Suprapubic skin (tissue), 4 donors: ENCODE measurements around the gene PIP5KL1. TPM values are rescaled to one million over a fixed set of nuclear protein-coding genes. Genes with fewer than 3 reads are reported as not detected.

Experiments used
- DNase-seq, 2 donors: peaks; one replicate each; pipeline ENCODE4 v3.0.0-alpha.2; 2019; ENCODE audit warnings: low spot score in 2 of 2
- H3K27ac ChIP-seq: fragments of 200-600 bp; sonication (generic); one replicate; pipeline ENCODE4 v1.5.1; 2019
- H3K27me3 ChIP-seq: fragments of 200-600 bp; sonication (generic); one replicate; pipeline ENCODE4 v1.5.1; 2019
- H3K36me3 ChIP-seq: fragments of 200-600 bp; sonication (generic); one replicate; pipeline ENCODE4 v1.5.1; 2019
- H3K4me1 ChIP-seq: fragments of 200-600 bp; sonication (generic); one replicate; pipeline ENCODE4 v1.5.1; 2019
- H3K4me3 ChIP-seq: fragments of 200-600 bp; sonication (generic); one replicate; pipeline ENCODE4 v1.5.1; 2019; ENCODE audit warnings: mild to moderate bottlenecking
- H3K9me3 ChIP-seq: fragments of 200-600 bp; sonication (generic); one replicate; pipeline ENCODE4 v1.5.1; 2019
- EP300 ChIP-seq: sonication (generic); formaldehyde crosslinking; IDR thresholded peaks from one replicate; pipeline ENCODE4 v1.6.1; 2017; ENCODE audit warnings: antibody characterized with exemption
- POLR2AphosphoS5 ChIP-seq, 3 donors: sonication (generic); formaldehyde crosslinking; IDR thresholded peaks; one replicate each; pipeline ENCODE4 v1.6.1; 2017; ENCODE audit warnings: antibody characterized with exemption in 3 of 3
- WGBS: methylation state at CpG from one replicate; pipeline ENCODE4 v1.1.5; 2018; 5-methylcytosine and 5-hydroxymethylcytosine counted together
- total RNA-seq, 4 donors: library from RNA; depleted of rRNA; stranded (reverse); fragments of >200 nt; gene quantifications; one replicate each; pipeline ENCODE4 v1.1.0, GENCODE V29; 2016
- TF ChIP-seq, protein P1 (sequence below), 2 donors: fragments of 200-600 bp in 1 of 2; fragments of 450-650 bp in 1 of 2; sonication (generic) in 1 of 2; IDR thresholded peaks; one replicate each; pipeline ENCODE4 v1.5.1; 2016 to 2019; ENCODE audit warnings: antibody characterized with exemption in 2 of 2, mild to moderate bottlenecking in 1 of 2, moderate library complexity in 1 of 2

PIP5KL1 gene
- total RNA-seq, 4 donors from 2014 or later, result 5.8 to 14.7 (median 9.2) TPM

DNA sequence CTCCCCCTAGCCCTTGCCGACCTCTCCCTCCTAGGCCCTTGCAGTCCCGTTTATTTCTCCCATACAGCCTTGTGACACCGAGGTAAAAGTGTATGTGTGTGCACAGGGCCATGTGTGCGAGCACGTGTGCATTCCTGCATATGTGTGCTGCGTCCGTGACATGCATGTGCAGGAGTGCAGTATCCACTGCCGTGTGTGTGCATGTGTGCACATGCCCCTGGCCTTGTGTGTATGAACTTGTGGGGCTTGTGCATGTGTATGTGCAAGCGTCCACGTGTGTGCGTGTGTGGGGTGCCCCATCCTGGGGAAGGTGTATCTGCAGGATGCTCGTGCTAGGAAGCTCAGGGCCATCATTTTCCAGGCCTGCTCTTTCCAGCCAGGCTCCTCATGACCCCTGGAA lies 59.7 kb downstream of the PIP5KL1 start:
- H3K4me1 ChIP-seq, result peaks cover 27% of the 10 kb centered on the region
- WGBS, result 90% methylated on average over 12 of the region's 12 CpGs
- H3K4me3 ChIP-seq, result no peak overlapping the region
- H3K27ac ChIP-seq, result no peak overlapping the region
- peaks cover 26% of the 10 kb centered on the region for H3K36me3 ChIP-seq
- H3K27me3 ChIP-seq, result no peaks in the 10 kb centered on the region
- DNase-seq, result no peak
- TF ChIP-seq POLR2AphosphoS5 (IDR thresholded peaks at IDR 0.05) (no peak), EP300 (no peak)
- TF ChIP-seq, protein P1, sequence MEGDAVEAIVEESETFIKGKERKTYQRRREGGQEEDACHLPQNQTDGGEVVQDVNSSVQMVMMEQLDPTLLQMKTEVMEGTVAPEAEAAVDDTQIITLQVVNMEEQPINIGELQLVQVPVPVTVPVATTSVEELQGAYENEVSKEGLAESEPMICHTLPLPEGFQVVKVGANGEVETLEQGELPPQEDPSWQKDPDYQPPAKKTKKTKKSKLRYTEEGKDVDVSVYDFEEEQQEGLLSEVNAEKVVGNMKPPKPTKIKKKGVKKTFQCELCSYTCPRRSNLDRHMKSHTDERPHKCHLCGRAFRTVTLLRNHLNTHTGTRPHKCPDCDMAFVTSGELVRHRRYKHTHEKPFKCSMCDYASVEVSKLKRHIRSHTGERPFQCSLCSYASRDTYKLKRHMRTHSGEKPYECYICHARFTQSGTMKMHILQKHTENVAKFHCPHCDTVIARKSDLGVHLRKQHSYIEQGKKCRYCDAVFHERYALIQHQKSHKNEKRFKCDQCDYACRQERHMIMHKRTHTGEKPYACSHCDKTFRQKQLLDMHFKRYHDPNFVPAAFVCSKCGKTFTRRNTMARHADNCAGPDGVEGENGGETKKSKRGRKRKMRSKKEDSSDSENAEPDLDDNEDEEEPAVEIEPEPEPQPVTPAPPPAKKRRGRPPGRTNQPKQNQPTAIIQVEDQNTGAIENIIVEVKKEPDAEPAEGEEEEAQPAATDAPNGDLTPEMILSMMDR (IDR thresholded peaks at IDR 0.05), result no peak
- no peaks in the 10 kb centered on the region for H3K9me3 ChIP-seq

Other genes with a start within 250 kb of the PIP5KL1 start
- under 1 TPM in 2 of 4 donors, not detected in 2; 0.24 to 0.57 TPM for gene CFAP157, start 223.8 kb downstream of the PIP5KL1 start, total RNA-seq
- gene PTRH1, start 215.1 kb downstream of the PIP5KL1 start, total RNA-seq, result 10 to 100 TPM in 3 of 4 donors, 1 to 10 TPM in 1; 7.4 to 58.4 (median 41.6) TPM
- under 1 TPM in 2 of 4 donors, not detected in 2; 0.16 to 0.21 TPM for gene TTC16, start 214.7 kb downstream of the PIP5KL1 start, total RNA-seq
- gene TOR2A, start 195.5 kb downstream of the PIP5KL1 start, total RNA-seq, result 10 to 100 TPM; 16.1 to 24.3 (median 19.3) TPM
- 1 to 10 TPM; 3.4 to 8.9 (median 6.1) TPM for gene SH2D3C, start 152.1 kb downstream of the PIP5KL1 start, total RNA-seq
- 100 to 1,000 TPM in 1 of 4 donors, 10 to 100 TPM in 3; 57.2 to 119 (median 72.7) TPM for gene CDK9, start 144.7 kb downstream of the PIP5KL1 start, total RNA-seq
- gene FPGS, start 127.9 kb downstream of the PIP5KL1 start, total RNA-seq, result 10 to 100 TPM; 22.9 to 50.3 (median 28.3) TPM
- gene ENG, start 76.1 kb downstream of the PIP5KL1 start, total RNA-seq, result 10 to 100 TPM; 17.2 to 38.7 (median 31.2) TPM
- gene AK1, start 53.1 kb downstream of the PIP5KL1 start, total RNA-seq, result 10 to 100 TPM; 22.6 to 36.0 (median 26.0) TPM
- 10 to 100 TPM; 41.6 to 50.5 (median 47.0) TPM for gene ST6GALNAC6, start 31.2 kb downstream of the PIP5KL1 start, total RNA-seq
- gene ST6GALNAC4, start 13.7 kb downstream of the PIP5KL1 start, total RNA-seq, result 10 to 100 TPM; 14.6 to 25.2 (median 20.2) TPM
- gene DPM2, start 7.1 kb upstream of the PIP5KL1 start, total RNA-seq, result 10 to 100 TPM; 19.4 to 39.7 (median 30.6) TPM
- 10 to 100 TPM; 43.1 to 85.8 (median 59.5) TPM for gene EEIG1, start 50.2 kb upstream of the PIP5KL1 start, total RNA-seq
- 10 to 100 TPM in 3 of 4 donors, 1 to 10 TPM in 1; 9.6 to 14.7 (median 12.6) TPM for gene NAIF1, start 136.5 kb upstream of the PIP5KL1 start, total RNA-seq
- 100 to 1,000 TPM in 1 of 4 donors, 10 to 100 TPM in 3; 37.9 to 106 (median 66.5) TPM for gene SLC25A25, start 137.5 kb upstream of the PIP5KL1 start, total RNA-seq
- 10 to 100 TPM; 47.4 to 76.0 (median 55.9) TPM for gene PTGES2, start 197.0 kb upstream of the PIP5KL1 start, total RNA-seq
- gene LCN2, start 218.7 kb upstream of the PIP5KL1 start, total RNA-seq, result 10 to 100 TPM in 2 of 4 donors, 1 to 10 TPM in 2; 6.0 to 45.7 (median 22.3) TPM
- 100 to 1,000 TPM; 157 to 345 (median 224) TPM for gene BBLN, start 229.5 kb upstream of the PIP5KL1 start, total RNA-seq